ENCODE data around the gene GFPT2.

DNA sequence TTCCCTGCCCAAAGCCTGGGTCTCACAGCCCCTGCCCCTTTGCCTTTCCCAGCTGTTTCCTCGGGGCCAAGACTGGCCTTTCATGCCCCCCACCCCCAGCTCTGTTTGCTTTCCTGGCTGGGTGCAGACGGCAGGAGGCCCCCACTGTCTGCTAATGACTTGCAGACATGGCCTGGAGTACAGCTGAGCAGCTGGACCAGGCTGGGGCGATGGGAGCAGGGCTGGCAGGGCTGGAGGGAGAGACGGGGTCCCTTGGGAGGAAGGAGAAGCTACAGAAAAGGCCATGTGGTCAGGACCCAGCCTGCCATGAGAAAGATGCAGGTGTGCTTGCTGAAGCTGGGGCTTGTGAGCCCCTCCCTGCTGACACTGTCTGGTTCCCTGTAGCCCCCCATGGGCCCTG, 28.3 kb upstream of the GFPT2 start:
- TF ChIP-seq, protein P1, sequence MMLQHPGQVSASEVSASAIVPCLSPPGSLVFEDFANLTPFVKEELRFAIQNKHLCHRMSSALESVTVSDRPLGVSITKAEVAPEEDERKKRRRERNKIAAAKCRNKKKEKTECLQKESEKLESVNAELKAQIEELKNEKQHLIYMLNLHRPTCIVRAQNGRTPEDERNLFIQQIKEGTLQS (IDR thresholded peaks at IDR 0.05; ENCODE audit: borderline replicate concordance, extremely low read depth, low read depth, low read length): no peak
- TF ChIP-seq POLR2A (IDR thresholded peaks at IDR 0.05; ENCODE audit: low read depth, low read length) (no peak), GABPA (IDR thresholded peaks at IDR 0.05; ENCODE audit: low read depth) (no peak)
- TF ChIP-seq, protein P2, sequence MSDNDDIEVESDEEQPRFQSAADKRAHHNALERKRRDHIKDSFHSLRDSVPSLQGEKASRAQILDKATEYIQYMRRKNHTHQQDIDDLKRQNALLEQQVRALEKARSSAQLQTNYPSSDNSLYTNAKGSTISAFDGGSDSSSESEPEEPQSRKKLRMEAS (IDR thresholded peaks at IDR 0.05; ENCODE audit: low read depth, low read length): no peak
- TF ChIP-seq, protein P3, sequence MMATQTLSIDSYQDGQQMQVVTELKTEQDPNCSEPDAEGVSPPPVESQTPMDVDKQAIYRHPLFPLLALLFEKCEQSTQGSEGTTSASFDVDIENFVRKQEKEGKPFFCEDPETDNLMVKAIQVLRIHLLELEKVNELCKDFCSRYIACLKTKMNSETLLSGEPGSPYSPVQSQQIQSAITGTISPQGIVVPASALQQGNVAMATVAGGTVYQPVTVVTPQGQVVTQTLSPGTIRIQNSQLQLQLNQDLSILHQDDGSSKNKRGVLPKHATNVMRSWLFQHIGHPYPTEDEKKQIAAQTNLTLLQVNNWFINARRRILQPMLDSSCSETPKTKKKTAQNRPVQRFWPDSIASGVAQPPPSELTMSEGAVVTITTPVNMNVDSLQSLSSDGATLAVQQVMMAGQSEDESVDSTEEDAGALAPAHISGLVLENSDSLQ (IDR thresholded peaks at IDR 0.05): no peak

Data from GM12878 (cell line).